ENCODE data around the gene ASCC2.
"Not testable (repeated sequence)": the region's sequence is repeated elsewhere in the genome, so short reads cannot be mapped to it uniquely, and the experiment has no call there.

Gene ASCC2

GRCh38 chr22:29856496-29856895 lies 18.4 kb upstream of the ASCC2 start:
- in situ Hi-C loops (cut with MboI; ENCODE audit: low sequenced_read_pairs): no loop called here

GRCh38 chr22:29855611-29856181 lies 17.6 kb upstream of the ASCC2 start:
- in situ Hi-C loops (cut with MboI; ENCODE audit: low sequenced_read_pairs): no loop called here

- in situ Hi-C loops (cut with MboI; ENCODE audit: low sequenced_read_pairs): no loop called here
These were observed 16.4 kb upstream of the ASCC2 start for GRCh38 chr22:29854432-29854831.

GRCh38 chr22:29848111-29848510 lies 10.0 kb upstream of the ASCC2 start:
- in situ Hi-C loops (cut with MboI; ENCODE audit: low sequenced_read_pairs): no loop called here

- in situ Hi-C loops (cut with MboI; ENCODE audit: low sequenced_read_pairs): no loop called here
These were observed 8.2 kb upstream of the ASCC2 start for GRCh38 chr22:29846290-29846689.

GRCh38 chr22:29842740-29843139 lies 4.7 kb upstream of the ASCC2 start:
- in situ Hi-C loops (cut with MboI; ENCODE audit: low sequenced_read_pairs): no loop called here

- in situ Hi-C loops (cut with MboI; ENCODE audit: low sequenced_read_pairs): no loop called here
These were observed 4.1 kb upstream of the ASCC2 start for GRCh38 chr22:29842172-29842571.

GRCh38 chr22:29840498-29840897 lies 2.4 kb upstream of the ASCC2 start:
- in situ Hi-C loops (cut with MboI; ENCODE audit: low sequenced_read_pairs): no loop called here

- in situ Hi-C loops (cut with MboI; ENCODE audit: low sequenced_read_pairs): no loop called here
These were observed 965 bp upstream of the ASCC2 start for GRCh38 chr22:29839039-29839438.

GRCh38 chr22:29838599-29838956 lies 504 bp upstream of the ASCC2 start:
- in situ Hi-C loops (cut with MboI; ENCODE audit: low sequenced_read_pairs): no loop called here

GRCh38 chr22:29836791-29837370 lies 1.2 kb downstream of the ASCC2 start:
- in situ Hi-C loops (cut with MboI; ENCODE audit: low sequenced_read_pairs): not testable (repeated sequence)

- in situ Hi-C loops (cut with MboI; ENCODE audit: low sequenced_read_pairs): no loop called here
These were observed 4.0 kb downstream of the ASCC2 start for GRCh38 chr22:29834046-29834445.

GRCh38 chr22:29833392-29833965 lies 4.6 kb downstream of the ASCC2 start:
- in situ Hi-C loops (cut with MboI; ENCODE audit: low sequenced_read_pairs): no loop called here

GRCh38 chr22:29831958-29832357 lies 6.1 kb downstream of the ASCC2 start:
- in situ Hi-C loops (cut with MboI; ENCODE audit: low sequenced_read_pairs): no loop called here

- in situ Hi-C loops (cut with MboI; ENCODE audit: low sequenced_read_pairs): no loop called here
These were observed 6.7 kb downstream of the ASCC2 start for GRCh38 chr22:29831186-29831921.

- in situ Hi-C loops (cut with MboI; ENCODE audit: low sequenced_read_pairs): no loop called here
These were observed 7.5 kb downstream of the ASCC2 start for GRCh38 chr22:29830585-29830984.

- in situ Hi-C loops (cut with MboI; ENCODE audit: low sequenced_read_pairs): not testable (repeated sequence)
These were observed 10.3 kb downstream of the ASCC2 start for GRCh38 chr22:29827726-29828125.

- in situ Hi-C loops (cut with MboI; ENCODE audit: low sequenced_read_pairs): no loop called here
These were observed 11.0 kb downstream of the ASCC2 start for GRCh38 chr22:29827091-29827490.

GRCh38 chr22:29825578-29825977 lies 12.5 kb downstream of the ASCC2 start:
- in situ Hi-C loops (cut with MboI; ENCODE audit: low sequenced_read_pairs): no loop called here

GRCh38 chr22:29824677-29825076 lies 13.4 kb downstream of the ASCC2 start:
- in situ Hi-C loops (cut with MboI; ENCODE audit: low sequenced_read_pairs): loop anchor here (25.0 kb wide), 2 partner anchors 112 to 188 kb away; partner anchors contain the start of gene CABP7

- in situ Hi-C loops (cut with MboI; ENCODE audit: low sequenced_read_pairs): loop anchor here (25.0 kb wide), 2 partner anchors 109 to 191 kb away; partner anchors contain the start of gene CABP7
These were observed 16.6 kb downstream of the ASCC2 start for GRCh38 chr22:29821291-29822016.

All from HL-60/S4 treated with retinoic acid at 250 ng/mL for 4 days and 3 days (cell line).